GM18868 (cell line): ENCODE data around the gene ZBTB16.

Source experiments
- ATAC-seq: cut with Tn5 transposase; IDR thresholded peaks from one replicate; pipeline ENCODE4 v1.9.1; 2021; ENCODE audit warnings: mild to moderate bottlenecking, moderate library complexity; ENCODE audit not compliant: unreplicated experiment

The ZBTB16 gene

GRCh38 chr11:114102993-114103896 lies 43.7 kb downstream of the ZBTB16 start:
- ATAC-seq = no peak

- no peak for ATAC-seq
These were observed 46.1 kb downstream of the ZBTB16 start for GRCh38 chr11:114105611-114106010.

GRCh38 chr11:114106047-114106446 lies 46.5 kb downstream of the ZBTB16 start:
- ATAC-seq = no peak

- no peak for ATAC-seq
These were observed 47.5 kb downstream of the ZBTB16 start for GRCh38 chr11:114106986-114107385.

- no peak for ATAC-seq
These were observed 49.1 kb downstream of the ZBTB16 start for GRCh38 chr11:114108501-114109205.

GRCh38 chr11:114109206-114110090 lies 49.9 kb downstream of the ZBTB16 start:
- no peak for ATAC-seq

- no peak for ATAC-seq
These were observed 50.6 kb downstream of the ZBTB16 start for GRCh38 chr11:114110123-114110522.

- no peak for ATAC-seq
These were observed 51.7 kb downstream of the ZBTB16 start for GRCh38 chr11:114110952-114111947.

GRCh38 chr11:114115451-114115928 lies 56.0 kb downstream of the ZBTB16 start:
- ATAC-seq = no peak

- no peak for ATAC-seq
These were observed 56.8 kb downstream of the ZBTB16 start for GRCh38 chr11:114116357-114116756.

GRCh38 chr11:114116800-114117199 lies 57.3 kb downstream of the ZBTB16 start:
- ATAC-seq = no peak

- ATAC-seq = no peak
These were observed 61.1 kb downstream of the ZBTB16 start for GRCh38 chr11:114120606-114121005.

- ATAC-seq = no peak
These were observed 61.6 kb downstream of the ZBTB16 start for GRCh38 chr11:114121138-114121537.

GRCh38 chr11:114121804-114122504 lies 62.4 kb downstream of the ZBTB16 start:
- ATAC-seq = no peak

- ATAC-seq = no peak
These were observed 63.2 kb downstream of the ZBTB16 start for GRCh38 chr11:114122686-114123085.

GRCh38 chr11:114123692-114124330 lies 64.3 kb downstream of the ZBTB16 start:
- ATAC-seq = no peak

- ATAC-seq = no peak
These were observed 65.2 kb downstream of the ZBTB16 start for GRCh38 chr11:114124601-114125144.

GRCh38 chr11:114125531-114125930 lies 66.0 kb downstream of the ZBTB16 start:
- ATAC-seq = no peak
